ENCODE results near the gene PRKAG2. TPM values are rescaled to one million over a fixed set of nuclear protein-coding genes. Genes with fewer than 3 reads are reported as not detected.

PRKAG2 gene
- total RNA-seq, 1 donor from 2014 or later: 21.1 TPM

GRCh38 chr7:151735851-151736402 lies 141.0 kb downstream of the PRKAG2 start:
- no peak for DNase-seq (ENCODE audit: low read depth)
- no peak for TF ChIP-seq CTCF (IDR thresholded peaks at IDR 0.05; ENCODE audit: insufficient read depth, low read length, poor library complexity, severe bottlenecking)
- no peaks in the 10 kb centered on the region for H3K27me3 ChIP-seq (ENCODE audit: control insufficient read depth, insufficient read depth, low read length)
- no peaks in the 10 kb centered on the region for H3K36me3 ChIP-seq (ENCODE audit: control insufficient read depth, insufficient read depth, low read length)
- peak overlapping the region; percentile 4 for H3K4me3 ChIP-seq (ENCODE audit: low read depth, low read length)

GRCh38 chr7:151735186-151735850 lies 141.6 kb downstream of the PRKAG2 start:
- H3K27me3 ChIP-seq (ENCODE audit: control insufficient read depth, insufficient read depth, low read length): no peaks in the 10 kb centered on the region
- no peak for DNase-seq (ENCODE audit: low read depth)
- H3K36me3 ChIP-seq (ENCODE audit: control insufficient read depth, insufficient read depth, low read length): no peaks in the 10 kb centered on the region
- no peak overlapping the region for H3K4me3 ChIP-seq (ENCODE audit: low read depth, low read length)
- TF ChIP-seq CTCF (IDR thresholded peaks at IDR 0.05; ENCODE audit: insufficient read depth, low read length, poor library complexity, severe bottlenecking): no peak

GRCh38 chr7:151732834-151733592 lies 143.9 kb downstream of the PRKAG2 start:
- H3K27me3 ChIP-seq (ENCODE audit: control insufficient read depth, insufficient read depth, low read length): no peaks in the 10 kb centered on the region
- H3K4me3 ChIP-seq (ENCODE audit: low read depth, low read length): no peak overlapping the region
- H3K36me3 ChIP-seq (ENCODE audit: control insufficient read depth, insufficient read depth, low read length): no peaks in the 10 kb centered on the region
- TF ChIP-seq CTCF (IDR thresholded peaks at IDR 0.05; ENCODE audit: insufficient read depth, low read length, poor library complexity, severe bottlenecking): no peak
- no peak for DNase-seq (ENCODE audit: low read depth)

- no peak for TF ChIP-seq CTCF (IDR thresholded peaks at IDR 0.05; ENCODE audit: insufficient read depth, low read length, poor library complexity, severe bottlenecking)
- no peak for DNase-seq (ENCODE audit: low read depth)
- H3K27me3 ChIP-seq (ENCODE audit: control insufficient read depth, insufficient read depth, low read length): no peaks in the 10 kb centered on the region
- no peak overlapping the region for H3K4me3 ChIP-seq (ENCODE audit: low read depth, low read length)
- H3K36me3 ChIP-seq (ENCODE audit: control insufficient read depth, insufficient read depth, low read length): no peaks in the 10 kb centered on the region
These were observed 144.6 kb downstream of the PRKAG2 start for GRCh38 chr7:151732292-151732691.

- no peak for TF ChIP-seq CTCF (IDR thresholded peaks at IDR 0.05; ENCODE audit: insufficient read depth, low read length, poor library complexity, severe bottlenecking)
- H3K4me3 ChIP-seq (ENCODE audit: low read depth, low read length): no peak overlapping the region
- no peak for DNase-seq (ENCODE audit: low read depth)
- no peaks in the 10 kb centered on the region for H3K27me3 ChIP-seq (ENCODE audit: control insufficient read depth, insufficient read depth, low read length)
- no peaks in the 10 kb centered on the region for H3K36me3 ChIP-seq (ENCODE audit: control insufficient read depth, insufficient read depth, low read length)
These were observed 145.9 kb downstream of the PRKAG2 start for GRCh38 chr7:151731022-151731441.
